Inferior parietal cortex (tissue), 1 donor: ENCODE data around the gene PFKL.
"Not testable (repeated sequence)": the region's sequence is repeated elsewhere in the genome, so short reads cannot be mapped to it uniquely, and the experiment has no call there.

Experiments used
- DNase-seq: peaks from one replicate; pipeline ENCODE4 v3.0.0-alpha.2; 2016; ENCODE audit errors: extremely low spot score

The PFKL gene

GRCh38 chr21:44327603-44327974 lies 27.7 kb downstream of the PFKL start:
- DNase-seq = no peak

- no peak for DNase-seq
Observed at GRCh38 chr21:44328242-44328895, 28.5 kb downstream of the PFKL start.

- DNase-seq = no peak
Observed at GRCh38 chr21:44329086-44329889, 29.4 kb downstream of the PFKL start.

- no peak for DNase-seq
Observed at GRCh38 chr21:44329971-44330681, 30.3 kb downstream of the PFKL start.

GRCh38 chr21:44330698-44331097 lies 30.8 kb downstream of the PFKL start:
- no peak for DNase-seq

- no peak for DNase-seq
Observed at GRCh38 chr21:44331209-44331608, 31.4 kb downstream of the PFKL start.

- no peak for DNase-seq
Observed at GRCh38 chr21:44331650-44332307, 31.9 kb downstream of the PFKL start.

GRCh38 chr21:44332383-44332782 lies 32.5 kb downstream of the PFKL start:
- DNase-seq = no peak

- DNase-seq = no peak
Observed at GRCh38 chr21:44332965-44333364, 33.1 kb downstream of the PFKL start.

- DNase-seq = no peak
Observed at GRCh38 chr21:44333509-44334328, 33.9 kb downstream of the PFKL start.

- DNase-seq = no peak
Observed at GRCh38 chr21:44334329-44335030, 34.6 kb downstream of the PFKL start.

GRCh38 chr21:44335266-44336059 lies 35.6 kb downstream of the PFKL start:
- DNase-seq = no peak

GRCh38 chr21:44337449-44337848 lies 37.6 kb downstream of the PFKL start:
- no peak for DNase-seq

- peak; percentile 62 for DNase-seq
Observed at GRCh38 chr21:44337941-44338895, 38.4 kb downstream of the PFKL start.

GRCh38 chr21:44338971-44339910 lies 39.4 kb downstream of the PFKL start, which contains the start of gene CFAP410:
Gene CFAP410, minus strand, starts transcription at chr21:44339390. Its CDS starts 196 bp downstream, at chr21:44339194.
- peak; percentile 94 for DNase-seq

- DNase-seq = not testable (repeated sequence)
Observed at GRCh38 chr21:44341726-44342458, 42.0 kb downstream of the PFKL start.

- not testable (repeated sequence) for DNase-seq
Observed at GRCh38 chr21:44342981-44343380, 43.1 kb downstream of the PFKL start.
